GM19468 (cell line): ENCODE results near the gene PTPRG.

Experiments used
- ATAC-seq: cut with Tn5 transposase; IDR thresholded peaks from one replicate; pipeline ENCODE4 v1.9.1; 2021; ENCODE audit warnings: mild to moderate bottlenecking, moderate library complexity, moderate number of reproducible peaks; ENCODE audit not compliant: unreplicated experiment; ENCODE audit errors: extremely low read depth

The PTPRG gene

GRCh38 chr3:62144482-62144881, 583.1 kb downstream of the PTPRG start:
- no peak for ATAC-seq

GRCh38 chr3:62145086-62145757, 583.9 kb downstream of the PTPRG start:
- ATAC-seq, result no peak

DNA sequence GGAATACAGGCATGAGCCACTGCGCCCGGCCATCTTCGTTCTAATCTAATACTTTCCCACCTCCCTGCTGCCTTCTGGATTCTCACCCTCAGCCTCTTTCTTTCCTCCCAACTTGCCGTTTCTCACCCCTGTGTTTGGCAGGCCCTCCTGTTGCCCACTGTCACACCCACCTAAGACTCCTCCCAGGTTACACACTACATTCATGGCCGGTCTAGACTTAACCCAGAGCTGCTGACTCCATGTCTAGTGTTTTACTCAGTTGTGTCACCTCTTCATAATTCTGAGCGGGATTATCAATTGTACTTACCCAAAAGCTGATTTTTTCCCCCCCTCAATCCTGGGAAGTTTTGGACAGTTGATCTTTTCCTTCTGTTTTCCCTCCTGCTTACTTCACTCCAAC, 588.2 kb downstream of the PTPRG start:
- no peak for ATAC-seq

GRCh38 chr3:62149962-62150361, 588.6 kb downstream of the PTPRG start:
- ATAC-seq, result no peak

DNA sequence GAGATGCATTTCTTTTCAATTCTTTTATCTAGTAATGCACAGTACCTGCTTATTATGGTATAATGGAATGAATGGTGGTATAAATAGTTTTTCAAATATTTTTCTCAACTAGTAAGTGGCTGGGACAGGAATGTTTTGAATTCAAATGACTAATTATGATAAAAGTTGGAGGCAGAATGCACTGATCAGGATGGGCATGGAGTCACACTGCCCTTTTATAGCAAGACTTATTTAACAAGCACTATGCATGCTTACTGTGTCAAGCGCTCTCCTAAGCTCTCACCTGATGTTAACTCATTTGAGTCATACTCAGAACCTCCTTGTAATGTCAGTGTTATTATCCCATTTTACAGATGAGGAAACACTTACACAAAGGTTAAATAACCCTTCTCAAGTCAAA, 590.2 kb downstream of the PTPRG start:
- ATAC-seq, result no peak

- no peak for ATAC-seq
Observed at GRCh38 chr3:62153231-62153630, 591.9 kb downstream of the PTPRG start.

DNA sequence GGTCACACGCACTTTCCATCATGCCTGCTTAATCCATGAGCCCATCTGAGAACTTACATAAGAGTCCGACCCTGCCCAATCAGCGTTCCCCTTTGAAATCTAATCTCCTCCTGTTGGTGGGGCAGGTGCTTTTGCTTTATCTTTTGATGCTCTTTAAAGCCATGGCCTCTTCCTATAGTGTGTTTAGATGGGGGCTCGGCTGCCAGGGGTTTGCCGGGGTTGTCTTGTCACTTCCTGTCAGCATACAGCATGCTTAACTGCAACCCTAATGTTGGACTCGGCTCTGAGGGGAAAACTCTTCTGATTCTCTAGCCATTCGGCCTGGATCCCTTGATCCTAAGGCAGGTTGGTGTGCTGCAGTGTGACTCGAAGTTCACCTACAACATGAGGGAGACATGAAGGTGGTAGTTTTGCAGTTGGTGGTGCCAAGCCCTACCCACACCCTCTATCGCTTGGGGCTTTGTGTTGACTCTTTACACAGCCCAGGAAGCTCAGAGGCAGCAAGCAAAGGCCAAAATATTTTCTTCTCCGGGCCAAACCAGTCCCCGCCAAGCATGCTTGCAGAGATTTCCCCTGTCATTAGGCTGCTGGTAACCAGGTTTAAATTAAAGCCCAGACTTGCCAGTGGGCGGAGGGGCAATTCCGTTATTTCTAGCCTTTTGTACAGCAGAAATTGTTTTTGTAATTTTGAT, 593.2 kb downstream of the PTPRG start:
- ATAC-seq, result no peak

DNA sequence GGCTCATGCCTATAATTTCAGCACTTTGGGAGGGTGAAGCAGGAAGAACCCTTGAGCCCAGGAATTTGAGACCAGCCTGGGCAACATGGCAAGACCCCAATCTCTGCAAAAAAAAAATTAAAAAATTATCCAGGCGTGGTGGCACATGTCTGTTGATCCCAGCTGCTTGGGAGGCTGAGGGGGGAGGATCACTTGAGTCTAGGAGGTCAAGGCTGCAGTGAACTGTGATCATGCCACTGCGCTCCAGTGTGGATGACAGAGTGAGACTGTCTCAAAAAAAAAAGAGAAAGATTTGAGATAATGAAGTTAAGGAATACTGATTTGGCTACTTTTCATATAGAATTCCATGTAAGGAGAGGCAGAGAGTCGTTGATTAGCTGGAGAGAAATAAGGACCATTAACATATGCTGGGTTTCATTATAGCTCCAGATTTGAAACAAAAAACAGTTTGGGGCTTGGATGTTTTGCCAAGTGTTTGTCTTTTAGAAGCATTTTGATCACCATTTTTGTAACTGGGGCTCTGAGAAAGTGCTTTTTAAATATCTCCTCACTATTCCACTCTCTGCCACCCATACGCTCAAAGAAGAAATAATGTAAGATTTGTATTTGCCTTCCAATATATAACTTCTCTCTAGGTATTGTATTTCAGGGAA, 597.8 kb downstream of the PTPRG start:
- no peak for ATAC-seq

GRCh38 chr3:62159709-62160092, 598.3 kb downstream of the PTPRG start:
- no peak for ATAC-seq

GRCh38 chr3:62161371-62161770, 600.0 kb downstream of the PTPRG start:
- no peak for ATAC-seq

DNA sequence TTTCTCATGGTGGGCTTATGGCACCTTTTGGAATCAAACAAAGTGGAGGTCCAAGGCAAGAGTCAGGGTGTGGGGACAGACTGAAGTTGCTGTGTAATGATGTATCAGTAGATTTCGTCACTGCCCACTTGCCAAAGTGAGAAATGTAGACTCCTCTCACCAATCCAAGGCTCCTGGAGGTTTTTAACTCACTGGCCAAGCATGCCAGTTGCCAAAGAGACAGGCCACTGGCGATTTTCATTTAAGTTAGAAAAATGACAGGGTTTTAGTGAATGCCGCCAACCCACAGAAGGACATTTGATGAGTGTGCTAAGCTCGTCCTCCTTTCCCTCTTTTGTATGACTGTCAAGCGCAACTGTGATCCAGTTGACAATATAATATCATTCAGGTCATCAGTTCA, 602.8 kb downstream of the PTPRG start:
- no peak for ATAC-seq

DNA sequence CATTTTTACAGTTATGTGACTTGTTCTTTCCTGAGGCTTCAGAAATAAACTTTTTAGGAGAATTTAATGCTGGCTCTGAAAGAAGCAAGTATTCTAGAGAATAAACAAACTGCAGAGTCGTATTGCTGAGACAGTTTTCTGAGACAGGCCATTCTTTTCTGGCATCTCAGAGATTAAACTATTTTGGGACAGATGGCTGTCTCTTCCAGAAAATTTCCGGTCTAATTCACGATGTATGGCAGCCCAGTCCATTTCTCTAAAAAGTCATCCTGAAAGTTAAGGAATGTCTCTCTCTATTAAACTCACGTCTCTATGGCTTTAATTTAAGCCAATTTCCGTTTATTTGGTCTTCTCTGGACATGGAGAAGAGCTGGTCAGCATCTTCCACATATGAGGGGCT, 603.4 kb downstream of the PTPRG start:
- no peak for ATAC-seq

- no peak for ATAC-seq
Observed at GRCh38 chr3:62167566-62168262, 606.3 kb downstream of the PTPRG start.

DNA sequence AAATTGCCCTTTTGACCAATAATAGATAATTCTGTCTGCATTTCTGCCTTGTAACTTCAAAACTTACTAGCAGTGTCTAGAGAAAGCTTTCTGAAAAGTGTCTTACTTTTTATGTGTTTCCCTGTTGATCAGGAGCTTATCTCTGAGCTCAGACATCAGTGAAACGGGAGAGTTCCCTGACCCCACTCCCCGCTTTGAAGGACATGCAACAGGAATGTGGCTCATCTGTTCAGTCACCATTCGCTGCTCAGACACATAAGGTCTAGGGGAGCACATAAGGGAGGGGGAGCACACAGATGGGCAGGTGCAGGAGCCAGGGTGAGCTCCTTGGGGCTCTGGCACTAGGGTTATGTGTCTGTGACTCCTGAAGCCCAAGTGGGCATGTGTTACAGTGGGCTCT, 607.0 kb downstream of the PTPRG start:
- no peak for ATAC-seq

DNA sequence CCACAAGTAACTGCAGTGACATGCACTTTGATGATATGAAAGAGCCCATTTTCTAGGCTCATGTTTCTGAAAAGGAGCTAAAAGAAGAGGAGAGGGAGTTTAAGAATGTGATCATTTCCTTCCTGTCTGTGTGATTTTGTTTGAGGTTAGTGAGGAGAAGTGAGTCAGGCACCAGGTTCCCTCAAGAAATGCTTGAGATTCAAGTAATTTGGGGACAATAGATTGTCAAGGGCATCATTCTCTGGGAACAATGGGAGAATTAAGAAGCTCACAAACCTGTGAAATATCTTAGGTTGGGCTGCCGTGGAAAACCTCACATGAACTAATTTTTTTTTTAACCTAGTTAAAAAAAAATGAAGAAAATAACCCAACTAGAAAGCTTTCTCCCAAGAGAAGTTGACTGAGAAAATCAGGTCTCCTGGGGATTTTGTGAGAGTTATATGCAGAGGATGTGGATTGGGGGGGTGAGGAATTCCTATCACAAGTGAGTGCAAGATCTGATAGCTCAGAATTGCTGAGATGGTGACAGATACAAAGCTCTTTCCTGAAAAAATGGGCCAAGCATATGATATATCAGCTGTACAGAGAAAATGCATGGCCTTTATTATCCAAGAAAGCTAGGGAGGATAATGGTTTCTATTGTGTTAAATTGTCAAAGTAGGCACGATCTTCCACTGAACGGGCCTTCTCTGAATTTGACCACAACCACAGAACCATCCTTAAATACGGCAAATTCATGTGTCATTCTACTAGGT, 608.7 kb downstream of the PTPRG start:
- no peak for ATAC-seq

- no peak for ATAC-seq
Observed at GRCh38 chr3:62171789-62172188, 610.4 kb downstream of the PTPRG start.

GRCh38 chr3:62172199-62172598, 610.8 kb downstream of the PTPRG start:
- ATAC-seq, result no peak

DNA sequence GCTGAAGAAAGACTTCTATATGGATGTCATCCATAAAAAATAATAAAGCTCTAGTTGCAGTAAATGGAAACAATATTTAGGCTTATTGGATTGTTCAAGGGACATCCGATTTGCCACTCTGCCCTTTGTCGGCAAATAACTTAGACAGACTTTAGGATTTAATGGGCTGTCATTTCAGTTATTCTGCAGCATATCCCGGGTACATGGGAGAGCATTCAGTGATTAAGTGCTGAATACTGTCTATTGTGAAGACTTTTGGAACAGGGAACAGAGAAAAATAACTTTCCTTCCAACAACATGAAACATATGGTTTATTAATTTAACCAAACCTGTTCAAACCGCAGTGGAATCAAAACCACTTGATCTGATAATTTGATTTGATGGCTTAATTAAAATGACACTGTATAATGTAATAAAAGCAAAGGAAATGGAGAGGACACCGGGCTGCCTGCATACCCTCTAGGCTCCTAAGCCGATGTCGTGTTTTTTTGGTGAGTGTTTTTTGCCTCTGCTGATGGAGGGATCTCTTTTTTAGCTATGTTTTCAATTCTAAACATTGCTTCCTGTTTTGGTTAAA, 612.7 kb downstream of the PTPRG start:
- no peak for ATAC-seq

GRCh38 chr3:62175161-62175560, 613.8 kb downstream of the PTPRG start:
- no peak for ATAC-seq

- no peak for ATAC-seq
Observed at GRCh38 chr3:62178032-62178431, 616.7 kb downstream of the PTPRG start.
